WTC11 (cell line): Measurements from ENCODE around the gene CXCL12. TPM values are rescaled to one million over a fixed set of nuclear protein-coding genes. Genes with fewer than 3 reads are reported as not detected.

Experiments used
- CREM ChIP-seq: sonication (generic); formaldehyde crosslinking; IDR thresholded peaks from 2 replicates; pipeline ENCODE4 v1.8.1; 2022; ENCODE audit warnings: mild to moderate bottlenecking, missing genetic modification reagents, moderate library complexity
- ETV6 ChIP-seq: sonication (generic); formaldehyde crosslinking; IDR thresholded peaks from 2 replicates; pipeline ENCODE4 v1.8.1; 2022; ENCODE audit warnings: mild to moderate bottlenecking, missing genetic modification reagents
- FOXP4 ChIP-seq: sonication (generic); formaldehyde crosslinking; IDR thresholded peaks from 2 replicates; pipeline ENCODE4 v1.8.0; 2022; ENCODE audit warnings: mild to moderate bottlenecking, missing genetic modification reagents
- GRHL2 ChIP-seq: fragments of 250-450 bp; sonication (Bioruptor Pico); IDR thresholded peaks from 2 replicates; pipeline ENCODE4 v1.8.0; 2022; ENCODE audit warnings: mild to moderate bottlenecking, moderate library complexity; ENCODE audit not compliant: insufficient replicate concordance, severe bottlenecking
- NFE2L1 ChIP-seq: sonication (generic); formaldehyde crosslinking; IDR thresholded peaks from 2 replicates; pipeline ENCODE4 v1.8.1; 2023; ENCODE audit warnings: missing genetic modification reagents
- PRRX2 ChIP-seq: fragments of 250-450 bp; sonication (Bioruptor Pico); IDR thresholded peaks from 2 replicates; pipeline ENCODE4 v1.8.0; 2021; ENCODE audit warnings: mild to moderate bottlenecking
- SP1 ChIP-seq: sonication (generic); formaldehyde crosslinking; conservative IDR thresholded peaks from 2 replicates; pipeline ENCODE4 v1.8.1; 2022; ENCODE audit warnings: missing genetic modification reagents
- TCF7 ChIP-seq: sonication (generic); formaldehyde crosslinking; IDR thresholded peaks from 2 replicates; pipeline ENCODE4 v1.8.0; 2022; ENCODE audit warnings: mild to moderate bottlenecking, low read depth, missing genetic modification reagents, moderate library complexity
- TEAD1 ChIP-seq: sonication (generic); formaldehyde crosslinking; IDR thresholded peaks from 2 replicates; pipeline ENCODE4 v1.8.0; 2022; ENCODE audit warnings: mild to moderate bottlenecking, missing genetic modification reagents
- TEAD4 ChIP-seq: sonication (generic); formaldehyde crosslinking; IDR thresholded peaks from 2 replicates; pipeline ENCODE4 v1.8.0; 2022; ENCODE audit warnings: mild to moderate bottlenecking, missing genetic modification reagents
- ZBTB21 ChIP-seq: sonication (generic); formaldehyde crosslinking; IDR thresholded peaks from 2 replicates; pipeline ENCODE4 v1.8.1; 2023; ENCODE audit warnings: mild to moderate bottlenecking, missing genetic modification reagents, borderline replicate concordance
- ZBTB43 ChIP-seq: sonication (generic); formaldehyde crosslinking; IDR thresholded peaks from 2 replicates; pipeline ENCODE4 v1.8.1; 2023; ENCODE audit warnings: mild to moderate bottlenecking, missing genetic modification reagents
- total RNA-seq: library from RNA; stranded (reverse); gene quantifications from 3 replicates; pipeline ENCODE4 v1.2.3, GENCODE V29; 2021
- TF ChIP-seq, protein P1 (sequence below): sonication (generic); formaldehyde crosslinking; IDR thresholded peaks from 2 replicates; pipeline ENCODE4 v1.8.1; 2022; ENCODE audit warnings: mild to moderate bottlenecking, moderate library complexity, missing genetic modification reagents
- TF ChIP-seq, protein P2 (sequence below): sonication (generic); formaldehyde crosslinking; IDR thresholded peaks from 2 replicates; pipeline ENCODE4 v1.8.0; 2023; ENCODE audit warnings: missing genetic modification reagents, mild to moderate bottlenecking, borderline replicate concordance
- TF ChIP-seq, protein P3 (sequence below): sonication (generic); formaldehyde crosslinking; IDR thresholded peaks from 2 replicates; pipeline ENCODE4 v1.8.0; 2023; ENCODE audit warnings: missing genetic modification reagents
- TF ChIP-seq, protein P4 (sequence below): fragments of 250-450 bp; sonication (Bioruptor Pico); IDR thresholded peaks from 2 replicates; pipeline ENCODE4 v1.9.0; 2021; ENCODE audit warnings: mild to moderate bottlenecking, borderline replicate concordance
- TF ChIP-seq, protein P5 (sequence below): sonication (generic); formaldehyde crosslinking; IDR thresholded peaks from 2 replicates; pipeline ENCODE4 v1.8.0; 2022; ENCODE audit warnings: missing genetic modification reagents

Gene CXCL12
- total RNA-seq, 1 experiment from 2014 or later: 52.4 TPM

- TF ChIP-seq, protein P1, sequence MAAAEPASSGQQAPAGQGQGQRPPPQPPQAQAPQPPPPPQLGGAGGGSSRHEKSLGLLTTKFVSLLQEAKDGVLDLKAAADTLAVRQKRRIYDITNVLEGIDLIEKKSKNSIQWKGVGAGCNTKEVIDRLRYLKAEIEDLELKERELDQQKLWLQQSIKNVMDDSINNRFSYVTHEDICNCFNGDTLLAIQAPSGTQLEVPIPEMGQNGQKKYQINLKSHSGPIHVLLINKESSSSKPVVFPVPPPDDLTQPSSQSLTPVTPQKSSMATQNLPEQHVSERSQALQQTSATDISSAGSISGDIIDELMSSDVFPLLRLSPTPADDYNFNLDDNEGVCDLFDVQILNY (CRISPR knock-in tag): peak; percentile 67; the same call in 1 of the 2 replicates
- no peak for TF ChIP-seq ZBTB43 (CRISPR knock-in tag)
- TF ChIP-seq TEAD1 (CRISPR knock-in tag): no peak
- no peak for TF ChIP-seq TEAD4 (CRISPR knock-in tag)
- no peak for TF ChIP-seq TCF7 (CRISPR knock-in tag)
- no peak for TF ChIP-seq GRHL2 (CRISPR knock-in tag)
- TF ChIP-seq, protein P2, sequence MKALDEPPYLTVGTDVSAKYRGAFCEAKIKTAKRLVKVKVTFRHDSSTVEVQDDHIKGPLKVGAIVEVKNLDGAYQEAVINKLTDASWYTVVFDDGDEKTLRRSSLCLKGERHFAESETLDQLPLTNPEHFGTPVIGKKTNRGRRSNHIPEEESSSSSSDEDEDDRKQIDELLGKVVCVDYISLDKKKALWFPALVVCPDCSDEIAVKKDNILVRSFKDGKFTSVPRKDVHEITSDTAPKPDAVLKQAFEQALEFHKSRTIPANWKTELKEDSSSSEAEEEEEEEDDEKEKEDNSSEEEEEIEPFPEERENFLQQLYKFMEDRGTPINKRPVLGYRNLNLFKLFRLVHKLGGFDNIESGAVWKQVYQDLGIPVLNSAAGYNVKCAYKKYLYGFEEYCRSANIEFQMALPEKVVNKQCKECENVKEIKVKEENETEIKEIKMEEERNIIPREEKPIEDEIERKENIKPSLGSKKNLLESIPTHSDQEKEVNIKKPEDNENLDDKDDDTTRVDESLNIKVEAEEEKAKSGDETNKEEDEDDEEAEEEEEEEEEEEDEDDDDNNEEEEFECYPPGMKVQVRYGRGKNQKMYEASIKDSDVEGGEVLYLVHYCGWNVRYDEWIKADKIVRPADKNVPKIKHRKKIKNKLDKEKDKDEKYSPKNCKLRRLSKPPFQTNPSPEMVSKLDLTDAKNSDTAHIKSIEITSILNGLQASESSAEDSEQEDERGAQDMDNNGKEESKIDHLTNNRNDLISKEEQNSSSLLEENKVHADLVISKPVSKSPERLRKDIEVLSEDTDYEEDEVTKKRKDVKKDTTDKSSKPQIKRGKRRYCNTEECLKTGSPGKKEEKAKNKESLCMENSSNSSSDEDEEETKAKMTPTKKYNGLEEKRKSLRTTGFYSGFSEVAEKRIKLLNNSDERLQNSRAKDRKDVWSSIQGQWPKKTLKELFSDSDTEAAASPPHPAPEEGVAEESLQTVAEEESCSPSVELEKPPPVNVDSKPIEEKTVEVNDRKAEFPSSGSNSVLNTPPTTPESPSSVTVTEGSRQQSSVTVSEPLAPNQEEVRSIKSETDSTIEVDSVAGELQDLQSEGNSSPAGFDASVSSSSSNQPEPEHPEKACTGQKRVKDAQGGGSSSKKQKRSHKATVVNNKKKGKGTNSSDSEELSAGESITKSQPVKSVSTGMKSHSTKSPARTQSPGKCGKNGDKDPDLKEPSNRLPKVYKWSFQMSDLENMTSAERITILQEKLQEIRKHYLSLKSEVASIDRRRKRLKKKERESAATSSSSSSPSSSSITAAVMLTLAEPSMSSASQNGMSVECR (CRISPR knock-in tag): no peak
- TF ChIP-seq FOXP4 (CRISPR knock-in tag): peak; percentile 46; the same call in 1 of the 2 replicates
- TF ChIP-seq PRRX2 (CRISPR knock-in tag): no peak
- TF ChIP-seq ZBTB21 (CRISPR knock-in tag): no peak
- TF ChIP-seq NFE2L1 (CRISPR knock-in tag): peak; percentile 6; the same call in 1 of the 2 replicates
- no peak for TF ChIP-seq SP1 (CRISPR knock-in tag)
- TF ChIP-seq, protein P3, sequence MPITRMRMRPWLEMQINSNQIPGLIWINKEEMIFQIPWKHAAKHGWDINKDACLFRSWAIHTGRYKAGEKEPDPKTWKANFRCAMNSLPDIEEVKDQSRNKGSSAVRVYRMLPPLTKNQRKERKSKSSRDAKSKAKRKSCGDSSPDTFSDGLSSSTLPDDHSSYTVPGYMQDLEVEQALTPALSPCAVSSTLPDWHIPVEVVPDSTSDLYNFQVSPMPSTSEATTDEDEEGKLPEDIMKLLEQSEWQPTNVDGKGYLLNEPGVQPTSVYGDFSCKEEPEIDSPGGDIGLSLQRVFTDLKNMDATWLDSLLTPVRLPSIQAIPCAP (CRISPR knock-in tag): no peak
- TF ChIP-seq, protein P4, sequence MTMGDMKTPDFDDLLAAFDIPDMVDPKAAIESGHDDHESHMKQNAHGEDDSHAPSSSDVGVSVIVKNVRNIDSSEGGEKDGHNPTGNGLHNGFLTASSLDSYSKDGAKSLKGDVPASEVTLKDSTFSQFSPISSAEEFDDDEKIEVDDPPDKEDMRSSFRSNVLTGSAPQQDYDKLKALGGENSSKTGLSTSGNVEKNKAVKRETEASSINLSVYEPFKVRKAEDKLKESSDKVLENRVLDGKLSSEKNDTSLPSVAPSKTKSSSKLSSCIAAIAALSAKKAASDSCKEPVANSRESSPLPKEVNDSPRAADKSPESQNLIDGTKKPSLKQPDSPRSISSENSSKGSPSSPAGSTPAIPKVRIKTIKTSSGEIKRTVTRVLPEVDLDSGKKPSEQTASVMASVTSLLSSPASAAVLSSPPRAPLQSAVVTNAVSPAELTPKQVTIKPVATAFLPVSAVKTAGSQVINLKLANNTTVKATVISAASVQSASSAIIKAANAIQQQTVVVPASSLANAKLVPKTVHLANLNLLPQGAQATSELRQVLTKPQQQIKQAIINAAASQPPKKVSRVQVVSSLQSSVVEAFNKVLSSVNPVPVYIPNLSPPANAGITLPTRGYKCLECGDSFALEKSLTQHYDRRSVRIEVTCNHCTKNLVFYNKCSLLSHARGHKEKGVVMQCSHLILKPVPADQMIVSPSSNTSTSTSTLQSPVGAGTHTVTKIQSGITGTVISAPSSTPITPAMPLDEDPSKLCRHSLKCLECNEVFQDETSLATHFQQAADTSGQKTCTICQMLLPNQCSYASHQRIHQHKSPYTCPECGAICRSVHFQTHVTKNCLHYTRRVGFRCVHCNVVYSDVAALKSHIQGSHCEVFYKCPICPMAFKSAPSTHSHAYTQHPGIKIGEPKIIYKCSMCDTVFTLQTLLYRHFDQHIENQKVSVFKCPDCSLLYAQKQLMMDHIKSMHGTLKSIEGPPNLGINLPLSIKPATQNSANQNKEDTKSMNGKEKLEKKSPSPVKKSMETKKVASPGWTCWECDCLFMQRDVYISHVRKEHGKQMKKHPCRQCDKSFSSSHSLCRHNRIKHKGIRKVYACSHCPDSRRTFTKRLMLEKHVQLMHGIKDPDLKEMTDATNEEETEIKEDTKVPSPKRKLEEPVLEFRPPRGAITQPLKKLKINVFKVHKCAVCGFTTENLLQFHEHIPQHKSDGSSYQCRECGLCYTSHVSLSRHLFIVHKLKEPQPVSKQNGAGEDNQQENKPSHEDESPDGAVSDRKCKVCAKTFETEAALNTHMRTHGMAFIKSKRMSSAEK (CRISPR knock-in tag): no peak
- TF ChIP-seq ETV6: peak; percentile 21; the same call in 1 of the 2 replicates
- TF ChIP-seq, protein P5, sequence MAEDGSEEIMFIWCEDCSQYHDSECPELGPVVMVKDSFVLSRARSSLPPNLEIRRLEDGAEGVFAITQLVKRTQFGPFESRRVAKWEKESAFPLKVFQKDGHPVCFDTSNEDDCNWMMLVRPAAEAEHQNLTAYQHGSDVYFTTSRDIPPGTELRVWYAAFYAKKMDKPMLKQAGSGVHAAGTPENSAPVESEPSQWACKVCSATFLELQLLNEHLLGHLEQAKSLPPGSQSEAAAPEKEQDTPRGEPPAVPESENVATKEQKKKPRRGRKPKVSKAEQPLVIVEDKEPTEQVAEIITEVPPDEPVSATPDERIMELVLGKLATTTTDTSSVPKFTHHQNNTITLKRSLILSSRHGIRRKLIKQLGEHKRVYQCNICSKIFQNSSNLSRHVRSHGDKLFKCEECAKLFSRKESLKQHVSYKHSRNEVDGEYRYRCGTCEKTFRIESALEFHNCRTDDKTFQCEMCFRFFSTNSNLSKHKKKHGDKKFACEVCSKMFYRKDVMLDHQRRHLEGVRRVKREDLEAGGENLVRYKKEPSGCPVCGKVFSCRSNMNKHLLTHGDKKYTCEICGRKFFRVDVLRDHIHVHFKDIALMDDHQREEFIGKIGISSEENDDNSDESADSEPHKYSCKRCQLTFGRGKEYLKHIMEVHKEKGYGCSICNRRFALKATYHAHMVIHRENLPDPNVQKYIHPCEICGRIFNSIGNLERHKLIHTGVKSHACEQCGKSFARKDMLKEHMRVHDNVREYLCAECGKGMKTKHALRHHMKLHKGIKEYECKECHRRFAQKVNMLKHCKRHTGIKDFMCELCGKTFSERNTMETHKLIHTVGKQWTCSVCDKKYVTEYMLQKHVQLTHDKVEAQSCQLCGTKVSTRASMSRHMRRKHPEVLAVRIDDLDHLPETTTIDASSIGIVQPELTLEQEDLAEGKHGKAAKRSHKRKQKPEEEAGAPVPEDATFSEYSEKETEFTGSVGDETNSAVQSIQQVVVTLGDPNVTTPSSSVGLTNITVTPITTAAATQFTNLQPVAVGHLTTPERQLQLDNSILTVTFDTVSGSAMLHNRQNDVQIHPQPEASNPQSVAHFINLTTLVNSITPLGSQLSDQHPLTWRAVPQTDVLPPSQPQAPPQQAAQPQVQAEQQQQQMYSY (CRISPR knock-in tag): no peak
- no peak for TF ChIP-seq CREM (CRISPR knock-in tag)
Observed at GRCh38 chr10:44383749-44384600, 922 bp downstream of the CXCL12 start (continued).
